Measurements from ENCODE around the gene MAPKAP1.
A peak's percentile ranks its signal among the peaks of the same experiment; 100 is the strongest.

MAPKAP1 gene

GRCh38 chr9:125410522-125410894 lies 296.5 kb downstream of the MAPKAP1 start:
- DNase-seq (ENCODE audit: low read depth): no peak
- no peak overlapping the region for H3K4me3 ChIP-seq (ENCODE audit: low read depth, low read length)
- TF ChIP-seq CTCF (IDR thresholded peaks at IDR 0.05; ENCODE audit: insufficient read depth, low read depth, low read length, missing control alignments): no peak

GRCh38 chr9:125409637-125410521 lies 297.1 kb downstream of the MAPKAP1 start:
- DNase-seq (ENCODE audit: low read depth): peak; percentile 51
- TF ChIP-seq CTCF (IDR thresholded peaks at IDR 0.05; ENCODE audit: insufficient read depth, low read depth, low read length, missing control alignments): no peak
- no peak overlapping the region for H3K4me3 ChIP-seq (ENCODE audit: low read depth, low read length)

- peak; percentile 43 for DNase-seq (ENCODE audit: low read depth)
- H3K4me3 ChIP-seq (ENCODE audit: low read depth, low read length): no peak overlapping the region
- TF ChIP-seq CTCF (IDR thresholded peaks at IDR 0.05; ENCODE audit: insufficient read depth, low read depth, low read length, missing control alignments): no peak
Measured at GRCh38 chr9:125409217-125409636, 297.8 kb downstream of the MAPKAP1 start.

- TF ChIP-seq CTCF (IDR thresholded peaks at IDR 0.05; ENCODE audit: insufficient read depth, low read depth, low read length, missing control alignments): peak; percentile 83
- peak overlapping the region; percentile 48 for H3K4me3 ChIP-seq (ENCODE audit: low read depth, low read length)
- peak; percentile 72 for DNase-seq (ENCODE audit: low read depth)
Measured at GRCh38 chr9:125407974-125408900, 298.8 kb downstream of the MAPKAP1 start.

- DNase-seq (ENCODE audit: low read depth): no peak
- peak overlapping the region; percentile 48 for H3K4me3 ChIP-seq (ENCODE audit: low read depth, low read length)
- no peak for TF ChIP-seq CTCF (IDR thresholded peaks at IDR 0.05; ENCODE audit: insufficient read depth, low read depth, low read length, missing control alignments)
Measured at GRCh38 chr9:125407432-125407973, 299.5 kb downstream of the MAPKAP1 start.

GRCh38 chr9:125406810-125407087 lies 300.3 kb downstream of the MAPKAP1 start:
- TF ChIP-seq CTCF (IDR thresholded peaks at IDR 0.05; ENCODE audit: insufficient read depth, low read depth, low read length, missing control alignments): no peak
- DNase-seq (ENCODE audit: low read depth): no peak
- H3K4me3 ChIP-seq (ENCODE audit: low read depth, low read length): no peak overlapping the region
